Activated T-helper 9 cell treated with anti-CD3 and anti-CD28 coated beads, Interleukin-2, amount 50 U/mL, for 16 hours (primary cell): ENCODE data around the gene CEACAM6.
"Not testable (repeated sequence)": the region's sequence is repeated elsewhere in the genome, so short reads cannot be mapped to it uniquely, and the experiment has no call there.

Source experiments
- DNase-seq: peaks from one replicate; pipeline ENCODE4 v3.0.0-alpha.2; 2020; ENCODE audit warnings: low read depth

CEACAM6 gene

DNA sequence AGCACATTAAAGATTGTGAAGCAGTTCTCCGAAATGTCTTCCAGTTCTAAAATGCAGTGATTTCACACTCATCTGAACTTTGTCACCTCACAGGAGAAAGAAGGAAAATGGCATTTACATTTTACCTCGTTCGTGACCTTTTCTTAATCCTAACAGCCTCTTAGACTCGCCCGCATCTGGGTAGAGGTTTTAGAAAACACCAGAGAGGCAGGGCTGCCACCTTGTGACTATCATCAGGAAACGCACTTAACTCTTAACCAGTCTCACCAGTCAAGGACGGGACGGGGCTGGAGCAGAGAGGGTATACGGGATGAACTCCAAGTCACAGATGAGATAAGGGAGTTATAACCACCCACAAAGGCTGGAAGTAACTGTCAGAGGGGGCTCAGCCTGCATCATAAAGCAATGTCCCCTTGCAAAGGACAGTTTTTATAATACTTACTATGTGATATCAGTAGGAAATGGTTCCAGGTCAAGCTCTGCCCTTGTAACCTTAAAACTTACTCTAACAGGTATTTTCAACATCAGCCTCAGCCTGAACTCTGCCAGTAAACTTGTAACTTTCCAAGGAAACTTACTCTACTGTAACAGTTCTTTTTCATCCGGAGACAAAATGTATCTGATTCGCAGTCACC is 8.6 kb upstream of the CEACAM6 start:
- DNase-seq, result peak; percentile 1

DNA sequence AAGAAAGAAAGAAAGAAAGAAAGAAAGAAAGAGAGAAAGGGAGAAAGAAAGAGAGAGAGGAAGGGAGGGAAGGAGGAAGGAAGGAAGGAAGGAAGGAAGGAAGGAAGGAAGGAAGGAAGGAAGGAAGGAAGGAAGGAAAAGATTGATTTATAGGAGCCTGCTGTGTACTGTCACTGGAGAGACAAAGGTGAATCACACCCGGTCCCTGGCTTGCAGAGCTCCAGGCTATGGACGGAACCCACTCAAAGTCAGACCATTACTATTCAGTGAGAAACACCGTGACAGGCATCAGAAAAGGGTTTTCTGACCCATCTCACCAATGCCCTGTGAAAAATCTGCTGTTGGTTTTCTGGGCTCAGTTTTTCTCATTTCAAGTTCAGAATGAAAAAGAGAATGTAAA is 7.3 kb upstream of the CEACAM6 start:
- no peak for DNase-seq

DNA sequence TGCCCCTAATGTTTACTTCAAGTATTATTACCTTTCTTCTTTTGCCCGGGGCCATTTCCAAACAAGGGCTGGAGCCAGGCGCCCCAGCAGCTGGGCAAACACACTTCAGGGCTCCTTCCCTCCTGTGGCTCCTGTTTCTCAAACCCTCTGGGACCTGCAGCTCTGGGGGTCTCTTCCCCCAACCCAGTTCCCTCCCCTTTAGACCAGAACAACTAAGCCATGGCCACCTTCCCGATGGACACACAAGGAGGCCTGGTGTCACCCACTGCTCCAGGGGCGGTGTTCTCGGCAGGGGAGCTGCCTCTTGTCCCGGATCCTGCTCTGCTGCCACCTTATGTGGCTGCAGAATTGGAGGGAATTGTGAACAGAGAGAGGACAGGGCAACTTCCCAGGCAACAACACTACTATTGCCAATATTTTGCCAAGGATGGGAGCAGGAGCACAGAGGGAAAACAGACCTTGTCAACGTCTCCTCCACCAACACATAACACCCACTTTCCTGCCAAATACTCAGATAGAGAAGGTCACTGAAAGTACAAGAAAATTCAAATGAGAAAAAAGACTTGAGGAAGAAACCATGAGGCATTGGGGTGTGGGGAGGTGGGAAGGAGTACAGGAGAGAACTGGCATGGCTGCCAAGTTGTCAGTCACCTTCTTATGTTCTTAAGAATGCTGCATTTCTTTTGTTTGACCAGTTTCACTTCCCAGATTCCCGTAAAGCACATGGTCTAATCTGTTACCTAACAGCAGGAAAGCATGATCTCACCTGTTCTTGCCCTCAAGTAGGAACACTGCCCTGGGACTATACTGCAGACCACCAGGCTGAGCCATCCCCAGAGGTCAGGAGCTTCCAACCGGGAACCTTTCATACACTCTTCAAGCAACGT is 4.8 kb upstream of the CEACAM6 start:
- DNase-seq, result not testable (repeated sequence)

DNA sequence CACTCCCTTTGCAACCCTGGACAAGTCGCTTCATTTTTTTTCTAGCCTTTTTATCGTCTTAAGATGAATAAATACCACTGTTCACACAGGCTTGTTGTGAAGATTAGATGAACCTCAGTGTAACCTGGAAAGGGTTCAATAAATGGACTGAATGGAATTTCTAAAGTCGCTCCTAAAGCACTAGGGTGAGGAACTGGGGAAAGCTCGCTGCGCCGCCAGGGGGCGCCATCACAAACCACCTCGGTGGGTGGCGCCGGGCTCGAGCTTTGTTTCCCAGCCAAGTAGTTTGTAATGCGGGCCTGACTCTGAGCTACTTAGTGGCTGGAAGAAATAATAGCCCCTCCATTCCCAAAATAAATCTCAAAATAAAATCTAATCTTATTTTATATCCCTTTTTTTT is 2.2 kb upstream of the CEACAM6 start:
- DNase-seq, result peak; percentile 67

DNA sequence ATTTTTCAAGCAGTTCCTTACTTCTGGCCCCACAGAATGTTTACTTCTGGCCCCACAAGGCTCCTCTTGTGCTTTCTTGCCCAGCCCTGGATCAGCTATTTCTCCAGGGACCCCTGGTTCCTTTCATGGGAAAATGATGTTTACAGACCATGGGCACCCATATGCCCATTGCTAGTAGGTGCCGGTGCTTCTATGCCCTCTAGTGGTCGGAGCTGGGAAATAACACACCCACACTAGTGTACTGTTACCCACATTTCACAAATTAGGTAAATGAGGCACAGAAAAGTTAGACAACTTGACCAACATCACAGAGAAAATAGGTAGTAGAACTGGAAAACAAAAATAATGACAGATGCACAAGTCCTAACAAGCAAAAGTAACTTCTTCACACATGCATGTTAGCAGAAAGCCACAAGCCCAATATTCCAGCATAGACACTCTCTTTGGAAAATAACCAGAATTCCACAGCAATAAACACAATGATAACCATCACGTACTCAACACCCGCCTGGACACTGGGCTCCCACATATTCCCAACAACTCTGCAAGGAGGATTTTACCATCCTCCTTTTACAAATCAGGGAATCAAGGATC is 1.3 kb upstream of the CEACAM6 start:
- DNase-seq, result peak; percentile 54

DNA sequence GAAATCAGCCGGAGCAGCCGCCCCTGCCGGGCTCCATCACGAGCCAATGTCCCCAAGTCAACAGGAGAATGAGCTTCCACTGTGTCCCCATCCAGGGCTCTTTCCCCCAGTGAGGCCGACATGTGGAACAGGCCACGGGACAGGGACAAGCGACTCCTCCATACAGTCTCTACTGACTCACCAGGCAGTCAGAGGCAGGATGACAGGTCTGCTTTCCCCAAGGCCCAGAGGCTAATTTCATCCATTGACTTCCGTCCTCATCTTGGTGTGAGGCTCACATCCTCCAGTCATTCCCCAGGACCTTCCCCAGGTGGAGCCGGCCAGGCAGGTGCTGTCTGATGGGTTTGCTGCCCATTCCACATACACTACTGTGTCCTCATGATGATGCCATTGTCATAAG is 3.5 kb downstream of the CEACAM6 start:
- DNase-seq, result no peak

DNA sequence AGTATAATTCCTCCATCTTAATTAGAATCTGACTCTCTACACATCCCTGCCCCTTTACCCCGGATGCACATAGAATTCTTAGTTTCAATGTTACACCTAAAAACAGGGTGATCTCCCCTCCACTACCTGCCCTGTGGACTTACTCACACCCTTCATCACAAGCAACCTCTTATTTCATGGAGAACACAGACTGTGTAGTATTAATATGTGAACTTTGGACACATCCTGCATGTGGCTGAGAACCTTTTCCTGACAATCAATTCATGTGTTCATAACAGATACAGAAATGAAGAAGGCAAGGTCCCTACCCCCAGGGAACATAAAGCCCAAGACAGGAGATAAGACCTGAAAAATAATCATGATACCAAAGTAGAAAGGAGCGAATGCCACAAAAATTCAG is 11.8 kb downstream of the CEACAM6 start:
- no peak for DNase-seq

DNA sequence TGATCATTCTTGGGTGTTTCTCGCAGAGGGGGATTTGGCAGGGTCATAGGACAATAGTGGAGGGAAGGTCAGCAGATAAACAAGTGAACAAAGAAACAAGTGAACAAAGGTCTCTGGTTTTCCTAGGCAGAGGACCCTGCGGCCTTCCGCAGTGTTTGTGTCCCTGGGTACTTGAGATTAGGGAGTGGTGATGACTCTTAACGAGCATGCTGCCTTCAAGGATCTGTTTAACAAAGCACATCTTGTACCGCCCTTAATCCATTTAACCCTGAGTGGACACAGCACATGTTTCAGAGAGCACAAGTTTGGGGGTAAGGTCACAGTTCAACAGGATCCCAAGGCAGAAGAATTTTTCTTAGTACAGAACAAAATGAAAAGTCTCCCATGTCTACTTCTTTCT is 12.8 kb downstream of the CEACAM6 start:
- not testable (repeated sequence) for DNase-seq

DNA sequence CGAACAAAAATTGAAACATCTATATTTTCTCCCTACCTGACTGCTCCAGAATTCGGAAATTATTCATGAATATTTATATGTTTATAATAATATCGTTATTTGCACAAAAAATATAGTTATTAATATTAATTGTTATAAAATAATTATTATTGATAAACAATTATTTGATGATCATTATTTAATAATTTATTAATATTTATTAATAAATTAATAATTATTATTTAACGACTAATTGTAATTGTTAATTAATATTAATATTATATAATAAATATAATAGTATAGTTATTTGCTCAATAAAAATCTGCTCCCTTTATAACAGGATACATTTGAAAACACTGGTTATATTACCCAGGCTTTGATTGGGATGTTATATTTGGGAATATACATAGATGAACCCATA is 14.3 kb downstream of the CEACAM6 start:
- no peak for DNase-seq

DNA sequence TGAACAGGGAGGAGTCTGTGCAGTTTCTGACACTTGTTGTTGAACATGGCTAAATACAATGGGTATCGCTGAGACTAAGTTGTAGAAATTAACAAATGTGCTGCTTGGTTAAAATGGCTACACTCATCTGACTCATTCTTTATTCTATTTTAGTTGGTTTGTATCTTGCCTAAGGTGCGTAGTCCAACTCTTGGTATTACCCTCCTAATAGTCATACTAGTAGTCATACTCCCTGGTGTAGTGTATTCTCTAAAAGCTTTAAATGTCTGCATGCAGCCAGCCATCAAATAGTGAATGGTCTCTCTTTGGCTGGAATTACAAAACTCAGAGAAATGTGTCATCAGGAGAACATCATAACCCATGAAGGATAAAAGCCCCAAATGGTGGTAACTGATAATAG is 16.1 kb downstream of the CEACAM6 start:
- no peak for DNase-seq

DNA sequence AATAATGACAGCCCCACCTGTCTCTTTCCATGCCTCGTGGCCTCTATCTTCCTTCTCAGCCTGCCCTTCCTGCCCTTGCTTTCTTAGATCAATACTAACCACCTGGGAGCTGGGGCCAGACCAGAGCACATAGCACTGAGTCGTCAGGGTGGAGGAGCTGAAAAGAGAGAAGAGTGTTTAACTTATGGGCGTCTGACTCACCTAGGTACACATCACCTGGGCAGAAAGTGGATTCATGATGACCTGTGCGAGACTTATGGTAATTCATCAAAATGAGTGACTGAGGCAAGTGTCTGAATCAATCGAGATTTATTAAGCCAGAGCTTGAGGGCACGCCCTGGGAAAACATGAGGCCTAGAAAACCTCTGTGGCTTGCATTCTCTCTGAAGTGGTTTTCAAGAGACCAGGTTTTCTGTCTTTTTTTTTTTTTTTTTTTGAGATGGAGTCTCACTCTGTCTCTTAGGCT is 19.2 kb downstream of the CEACAM6 start:
- peak; percentile 19 for DNase-seq

DNA sequence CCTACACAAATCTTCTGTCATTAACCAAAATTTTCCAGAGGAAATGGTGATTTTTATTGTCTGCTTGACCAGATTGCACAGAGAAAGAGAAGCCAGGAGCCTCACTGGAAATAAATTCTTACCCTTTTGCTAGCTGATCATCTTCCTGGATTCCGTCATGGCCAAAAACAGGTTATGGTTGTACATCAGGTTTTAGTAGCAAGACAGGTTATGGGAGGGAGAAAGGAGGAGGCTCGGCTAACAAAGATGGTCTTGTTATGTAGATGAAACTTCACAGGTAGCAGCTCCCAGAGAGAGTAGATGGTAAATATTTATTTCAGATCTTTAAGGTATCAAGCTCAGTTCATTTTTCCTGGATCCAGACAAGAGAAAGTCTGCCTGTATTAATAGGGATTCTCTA is 21.4 kb downstream of the CEACAM6 start:
- no peak for DNase-seq

DNA sequence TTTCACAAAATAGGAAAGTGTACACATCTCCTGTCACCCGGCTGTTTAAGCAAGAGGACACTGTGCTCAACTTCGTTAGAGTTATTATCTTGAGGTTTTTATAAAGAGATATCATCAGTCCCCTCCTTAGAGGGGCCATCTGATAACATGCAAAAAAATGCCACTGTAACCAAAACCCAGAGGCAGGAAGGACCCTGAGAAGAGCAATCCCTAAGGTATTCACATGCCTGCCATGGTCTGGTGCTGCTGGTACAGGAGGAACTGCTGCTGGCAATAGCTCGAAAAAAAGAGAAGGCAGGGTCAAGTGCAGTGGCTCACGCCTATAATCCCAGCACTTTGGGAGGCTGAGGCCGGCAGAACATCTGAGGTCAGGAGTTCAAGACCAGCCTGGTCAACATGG is 28.3 kb downstream of the CEACAM6 start:
- DNase-seq, result no peak

DNA sequence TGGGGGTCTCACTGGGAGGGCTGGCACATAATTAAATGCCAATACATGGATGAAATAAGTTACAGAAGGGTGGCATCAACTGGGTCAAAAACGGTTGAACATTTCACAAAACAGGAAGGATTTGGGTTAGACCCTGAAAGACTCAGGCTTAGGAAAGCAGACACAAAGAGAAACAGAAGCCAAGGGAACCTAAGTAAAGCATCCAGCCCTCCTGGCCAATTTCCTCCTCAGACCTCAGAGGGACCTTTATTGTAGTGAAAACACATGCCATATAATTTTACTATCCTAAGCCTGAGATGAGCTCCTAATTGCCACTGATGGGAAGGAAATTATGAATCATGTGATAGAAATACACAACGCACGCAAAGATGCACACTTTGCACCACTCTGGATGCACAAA is 29.0 kb downstream of the CEACAM6 start:
- no peak for DNase-seq

DNA sequence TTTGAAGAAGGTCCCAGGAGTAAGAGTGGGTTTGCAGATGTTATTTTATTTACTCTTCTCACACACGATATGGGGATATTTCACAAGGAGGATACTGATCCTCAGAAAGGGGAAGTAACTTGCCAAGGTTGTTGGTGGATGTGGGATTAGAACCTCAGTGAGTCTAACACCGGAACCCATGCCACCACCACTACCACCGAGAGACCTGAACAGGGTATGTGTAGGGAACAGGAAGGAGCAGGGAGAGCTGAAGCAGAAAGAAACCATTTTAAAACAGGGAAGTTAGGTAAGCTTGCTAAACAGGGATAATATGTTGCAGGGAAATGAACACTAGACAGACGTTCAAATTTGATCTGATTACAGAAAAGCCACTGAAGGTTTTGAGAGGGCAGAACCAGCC is 29.4 kb downstream of the CEACAM6 start:
- DNase-seq, result no peak

DNA sequence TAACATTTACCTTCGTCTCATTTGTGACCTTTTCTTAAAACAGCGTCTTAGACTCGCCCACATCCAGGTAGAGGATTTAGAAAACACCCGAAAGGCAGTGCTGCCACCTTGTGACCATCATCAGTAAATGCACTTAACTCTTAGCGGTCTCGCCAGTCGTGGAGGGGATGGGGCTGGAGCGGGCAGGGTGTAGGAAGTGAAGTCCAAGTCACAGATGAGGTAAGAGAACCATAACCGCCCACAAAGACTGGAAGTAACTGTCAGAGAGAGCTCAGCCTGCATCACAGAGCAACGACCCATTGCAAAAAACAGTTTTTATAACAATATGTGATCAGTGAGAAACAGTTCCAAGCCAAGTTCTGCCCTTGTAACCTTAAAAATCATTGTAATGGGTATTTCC is 30.3 kb downstream of the CEACAM6 start:
- peak; percentile 54 for DNase-seq

DNA sequence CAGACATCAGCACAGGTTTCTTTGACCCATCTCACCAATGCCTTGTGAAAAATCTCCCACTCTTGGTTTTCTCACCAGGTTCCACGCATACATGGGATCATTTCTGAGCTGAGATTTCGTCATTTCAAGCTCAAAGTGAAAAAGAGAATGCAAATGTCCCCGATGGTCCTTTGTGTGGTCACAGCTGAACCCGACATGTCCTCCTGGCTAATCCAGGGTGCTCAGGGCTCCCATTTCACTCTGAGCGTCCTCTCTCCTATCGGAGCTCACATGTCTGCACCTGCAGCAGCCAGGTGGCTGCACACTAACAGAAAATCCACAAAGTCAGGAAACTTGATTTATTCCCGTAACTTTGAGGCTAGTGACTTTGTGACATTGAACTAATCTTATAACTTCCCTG is 31.7 kb downstream of the CEACAM6 start:
- DNase-seq, result no peak

DNA sequence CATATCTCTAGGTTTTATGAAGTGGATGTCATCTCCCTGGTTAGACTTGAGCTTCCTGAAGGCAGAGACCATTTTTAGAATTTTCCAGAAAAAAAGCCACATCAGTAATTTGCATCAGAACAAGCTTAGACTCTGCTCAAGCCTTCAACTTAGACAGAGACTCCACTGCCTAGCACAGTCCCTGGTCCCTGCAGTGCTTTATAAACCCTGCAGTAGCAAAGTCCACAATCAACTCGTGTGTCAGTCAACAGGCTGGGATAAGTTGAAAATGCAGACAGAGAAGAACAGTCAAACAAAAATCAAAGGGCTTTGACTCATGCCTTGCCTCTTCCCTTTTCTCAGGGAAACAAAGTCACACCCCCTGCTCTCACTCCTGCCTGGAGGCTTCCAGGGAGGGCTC is 33.2 kb downstream of the CEACAM6 start:
- not testable (repeated sequence) for DNase-seq

DNA sequence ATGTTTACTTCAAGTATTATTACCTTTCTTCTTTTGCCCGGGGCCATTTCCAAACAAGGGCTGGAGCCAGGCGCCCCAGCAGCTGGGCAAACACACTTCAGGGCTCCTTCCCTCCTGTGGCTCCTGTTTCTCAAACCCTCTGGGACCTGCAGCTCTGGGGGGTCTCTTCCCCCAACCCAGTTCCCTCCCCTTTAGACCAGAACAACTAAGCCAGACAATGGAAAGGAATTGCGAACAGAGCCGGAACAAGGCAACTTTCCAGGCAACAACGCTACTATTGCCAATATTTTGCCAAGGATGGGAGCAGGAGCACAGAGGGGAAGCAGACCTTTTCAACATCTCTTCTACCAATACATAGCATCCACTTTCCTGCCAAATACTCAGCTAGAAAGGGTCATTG is 33.7 kb downstream of the CEACAM6 start:
- DNase-seq, result not testable (repeated sequence)

DNA sequence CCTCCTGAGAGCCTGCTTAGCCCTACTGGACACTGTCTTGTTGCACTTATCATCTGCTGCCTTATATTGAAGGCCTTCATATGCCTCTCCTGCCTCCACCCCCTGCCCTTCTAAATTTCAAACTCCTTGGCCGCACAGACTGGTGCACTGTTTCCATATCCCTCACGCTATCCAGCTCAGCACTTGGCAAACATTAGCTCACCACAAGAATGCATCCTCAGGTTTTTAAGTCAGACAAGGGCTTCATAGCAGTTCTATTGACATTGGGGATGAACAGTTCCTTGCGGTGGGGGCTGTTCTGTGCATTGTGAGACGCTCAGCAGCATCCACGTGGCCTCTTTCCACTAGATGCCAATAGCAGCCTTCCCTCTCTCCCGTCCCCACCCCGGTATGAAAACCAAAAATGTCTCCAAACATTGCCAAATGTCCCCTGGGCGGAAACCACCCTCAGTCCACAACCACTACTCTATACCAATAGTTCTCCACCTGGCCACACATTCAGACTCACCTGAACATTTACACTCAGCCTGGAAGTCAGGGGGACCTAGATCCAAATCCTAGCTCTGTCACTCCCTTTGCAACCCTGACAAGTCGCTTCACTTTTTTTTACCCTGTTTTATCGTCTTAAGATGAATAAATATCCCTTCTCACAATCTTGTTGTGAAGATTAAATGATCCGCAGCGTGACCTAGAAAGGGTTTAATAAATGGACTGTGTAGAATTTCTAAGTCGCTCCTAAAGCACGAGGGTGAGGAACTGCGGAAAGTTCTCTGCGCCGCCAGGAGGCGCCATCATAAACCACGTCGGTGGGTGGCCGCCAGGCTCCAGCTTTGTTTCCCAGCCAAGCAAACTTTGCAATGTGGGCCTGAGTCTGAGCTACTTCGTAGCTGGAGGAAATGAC is 37.4 kb downstream of the CEACAM6 start:
- DNase-seq, result peak; percentile 44

DNA sequence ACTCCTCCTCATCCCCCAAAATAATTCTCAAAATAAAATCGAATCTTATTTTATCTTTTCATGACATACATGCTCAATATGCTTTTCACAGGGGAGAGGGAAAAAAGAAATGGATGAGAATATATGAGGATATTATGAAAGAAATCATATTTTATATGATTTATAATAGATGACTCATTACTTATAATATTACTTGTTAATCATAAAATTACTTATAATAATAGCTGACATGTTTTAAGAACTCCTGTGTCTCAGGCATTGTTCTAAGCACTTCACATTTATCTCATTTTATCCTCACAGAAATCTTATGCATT is 38.0 kb downstream of the CEACAM6 start:
- DNase-seq, result no peak

DNA sequence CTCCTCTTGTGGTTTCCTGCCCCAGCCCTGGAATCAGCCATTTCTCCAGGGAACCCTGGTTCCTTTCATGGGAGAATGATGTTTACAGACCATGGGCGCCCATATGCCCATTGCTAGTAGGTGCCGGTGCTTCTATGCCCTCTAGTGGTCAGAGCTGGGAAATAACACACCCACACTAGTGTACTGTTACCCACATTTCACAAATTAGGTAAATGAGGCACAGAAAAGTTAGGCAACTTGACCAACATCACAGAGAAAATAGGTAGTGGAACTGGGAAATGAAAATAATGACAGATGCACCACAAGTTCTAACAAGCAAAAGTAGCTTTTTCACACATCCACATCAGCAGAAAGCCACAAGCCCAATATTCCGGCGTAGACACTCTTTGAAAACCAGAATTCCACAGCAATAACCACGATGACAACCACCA is 39.7 kb downstream of the CEACAM6 start:
- peak; percentile 39 for DNase-seq
